Fibroblast of lung (primary cell): Measurements from ENCODE around the gene CLNS1A. TPM values are rescaled to one million over a fixed set of nuclear protein-coding genes. Genes with fewer than 3 reads are reported as not detected.

Experiments
- DNase-seq, 2 donors: peaks; one replicate each; pipeline versions ENCODE4 v3.0.0 to v3.0.0-alpha.2; 2010; ENCODE audit warnings: low read depth in 2 of 2
- H2AFZ ChIP-seq: 2 replicates; pipeline ENCODE4 v1.5.1; 2012; ENCODE audit warnings: low read length, control low read depth, inconsistent platforms
- H3K27ac ChIP-seq: 2 replicates; pipeline ENCODE4 v1.5.1; 2011; ENCODE audit warnings: low read length, control low read depth; ENCODE audit not compliant: insufficient read depth
- H3K27me3 ChIP-seq: 2 replicates; pipeline ENCODE4 v1.5.1; 2011; ENCODE audit warnings: mild to moderate bottlenecking, low read length; ENCODE audit not compliant: control insufficient read depth, insufficient read depth
- H3K36me3 ChIP-seq: 2 replicates; pipeline ENCODE4 v1.5.1; 2011; ENCODE audit warnings: low read length; ENCODE audit not compliant: control insufficient read depth, insufficient read depth
- H3K4me1 ChIP-seq: 2 replicates; pipeline ENCODE4 v1.5.1; 2011; ENCODE audit warnings: low read length; ENCODE audit not compliant: control insufficient read depth, insufficient read depth; ENCODE audit errors: extremely low read depth
- H3K4me2 ChIP-seq: 2 replicates; pipeline ENCODE4 v1.5.1; 2011; ENCODE audit warnings: low read length, control low read depth; ENCODE audit not compliant: insufficient read depth; ENCODE audit errors: extremely low read depth
- H3K4me3 ChIP-seq, 4 experiments: fragments of 200-600 bp in 1 of 4; sonication (generic) in 1 of 4; replicated peaks in 1 of 4; 2 replicates each; pipeline ENCODE4 v1.5.1; 2011 to 2016; ENCODE audit warnings: low read length in 4 of 4, low read depth in 3 of 4, mild to moderate bottlenecking in 3 of 4, control low read depth in 2 of 4, inconsistent platforms in 1 of 4, mixed read lengths in 1 of 4; ENCODE audit not compliant: insufficient read depth in 1 of 4; ENCODE audit errors: control extremely low read depth in 1 of 4
- H3K79me2 ChIP-seq: 2 replicates; pipeline ENCODE4 v1.5.1; 2012; ENCODE audit warnings: mild to moderate bottlenecking, low read length, inconsistent platforms; ENCODE audit not compliant: control insufficient read depth, insufficient read depth
- H3K9ac ChIP-seq: 2 replicates; pipeline ENCODE4 v1.5.1; 2011; ENCODE audit warnings: mild to moderate bottlenecking, low read length, control low read depth; ENCODE audit not compliant: insufficient read depth
- H3K9me3 ChIP-seq: 2 replicates; pipeline ENCODE4 v1.5.1; 2012; ENCODE audit warnings: low read depth, low read length; ENCODE audit not compliant: control insufficient read depth, insufficient read depth
- H4K20me1 ChIP-seq: 2 replicates; pipeline ENCODE4 v1.5.1; 2011; ENCODE audit warnings: low read length; ENCODE audit not compliant: control insufficient read depth, insufficient read depth; ENCODE audit errors: extremely low read depth
- EZH2 ChIP-seq: IDR thresholded peaks from 2 replicates; pipeline ENCODE4 v1.5.1; 2012; ENCODE audit warnings: low read length, control low read depth, mild to moderate bottlenecking; ENCODE audit errors: missing control alignments
- polyA plus RNA-seq, 2 donors: library from polyadenylated mRNA; depleted of rRNA in 1 of 2; stranded (reverse) in 1 of 2; unstranded in 1 of 2; fragments of >200 nt; gene quantifications; 2 replicates each; pipeline ENCODE4 v1.2.1, GENCODE V29; 2011 to 2012; ENCODE audit warnings: missing spikeins in 1 of 2
- total RNA-seq: library from RNA; depleted of rRNA; stranded (reverse); fragments of >200 nt; gene quantifications from 2 replicates; pipeline ENCODE4 v1.2.1, GENCODE V29; 2014
- TF ChIP-seq, protein P1 (sequence below), 2 donors: IDR thresholded peaks in 1 of 2; conservative IDR thresholded peaks in 1 of 2; 1 replicate in 1 of 2; 2 replicates in 1 of 2; pipeline ENCODE4 v1.5.1; 2011 to 2012; ENCODE audit warnings: low read length in 2 of 2, control low read depth in 1 of 2, inconsistent platforms in 1 of 2, low read depth in 1 of 2, mild to moderate bottlenecking in 1 of 2

CLNS1A gene
- total and polyA plus RNA-seq, 2 donors (not counting 1 experiment from before 2014, with no cell fraction given), result 130 to 144 TPM

DNA sequence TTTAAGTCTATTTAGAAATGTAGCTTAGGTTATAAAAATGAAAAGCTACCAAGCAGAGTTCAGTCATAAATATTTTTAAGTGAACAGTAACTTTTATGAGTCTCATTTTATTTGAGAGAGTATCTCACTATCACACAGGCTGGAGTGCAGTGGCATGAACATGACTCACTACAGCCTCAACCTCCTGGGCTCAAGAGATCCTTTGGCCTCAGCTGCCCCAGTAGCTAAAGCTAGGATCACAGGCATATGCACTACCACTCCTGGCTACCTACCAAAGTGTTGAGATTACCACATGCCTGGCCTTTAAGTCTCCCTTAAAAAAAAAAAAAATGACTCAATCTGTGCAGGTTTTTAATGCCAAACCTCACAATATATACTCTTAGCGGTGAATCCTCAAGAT is 34.7 kb upstream of the CLNS1A start:
- Histone ChIP-seq H3K4me1 (no peaks in the 10 kb centered on the region), H3K27ac (no peak overlapping the region), H3K36me3 (peaks cover 10% of the 10 kb centered on the region)

DNA sequence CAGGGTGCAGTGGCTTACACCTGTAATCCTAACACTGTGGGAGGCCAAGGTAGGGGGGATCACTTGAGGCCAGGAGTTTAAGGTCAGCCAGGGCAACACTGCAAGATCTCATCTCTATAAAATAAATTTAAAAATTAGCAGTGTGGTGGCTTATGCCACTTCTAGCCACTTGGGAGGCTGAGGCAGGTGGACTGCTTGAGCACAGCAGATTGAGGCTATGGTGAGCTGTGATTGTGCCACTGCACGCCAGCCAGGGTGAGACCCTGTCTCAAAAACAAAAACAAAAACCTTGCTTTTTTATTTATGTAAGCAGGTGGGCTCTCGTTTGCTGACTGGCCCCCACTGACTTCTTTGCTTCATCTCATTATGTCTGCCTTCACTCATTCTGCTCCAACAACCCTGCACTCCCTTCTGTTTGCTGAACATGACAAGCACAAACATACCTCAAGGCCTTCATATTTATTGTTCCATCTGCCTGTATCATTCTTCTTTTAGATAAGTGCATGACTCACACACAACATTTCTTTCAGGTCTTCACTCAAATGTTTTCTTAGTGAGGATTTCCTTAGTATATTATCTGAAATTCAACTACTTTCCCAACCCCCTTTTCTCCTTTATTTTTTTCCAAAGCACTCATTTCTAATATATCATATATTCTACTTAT is 32.4 kb upstream of the CLNS1A start:
- peak in 1 of 2 donors; percentile 68 for DNase-seq
- Histone ChIP-seq H3K4me1 (no peaks in the 10 kb centered on the region), H3K27ac (no peak overlapping the region), H3K9me3 (no peaks in the 10 kb centered on the region), H3K4me3 (no peak overlapping the region), H3K79me2 (no peaks in the 10 kb centered on the region), H4K20me1 (no peaks in the 10 kb centered on the region), H2AFZ (no peak overlapping the region), H3K9ac (no peak overlapping the region), H3K27me3 (no peaks in the 10 kb centered on the region), H3K4me2 (no peak overlapping the region), H3K36me3 (peaks cover 10% of the 10 kb centered on the region)
- TF ChIP-seq EZH2, result no peak
- TF ChIP-seq, protein P1, sequence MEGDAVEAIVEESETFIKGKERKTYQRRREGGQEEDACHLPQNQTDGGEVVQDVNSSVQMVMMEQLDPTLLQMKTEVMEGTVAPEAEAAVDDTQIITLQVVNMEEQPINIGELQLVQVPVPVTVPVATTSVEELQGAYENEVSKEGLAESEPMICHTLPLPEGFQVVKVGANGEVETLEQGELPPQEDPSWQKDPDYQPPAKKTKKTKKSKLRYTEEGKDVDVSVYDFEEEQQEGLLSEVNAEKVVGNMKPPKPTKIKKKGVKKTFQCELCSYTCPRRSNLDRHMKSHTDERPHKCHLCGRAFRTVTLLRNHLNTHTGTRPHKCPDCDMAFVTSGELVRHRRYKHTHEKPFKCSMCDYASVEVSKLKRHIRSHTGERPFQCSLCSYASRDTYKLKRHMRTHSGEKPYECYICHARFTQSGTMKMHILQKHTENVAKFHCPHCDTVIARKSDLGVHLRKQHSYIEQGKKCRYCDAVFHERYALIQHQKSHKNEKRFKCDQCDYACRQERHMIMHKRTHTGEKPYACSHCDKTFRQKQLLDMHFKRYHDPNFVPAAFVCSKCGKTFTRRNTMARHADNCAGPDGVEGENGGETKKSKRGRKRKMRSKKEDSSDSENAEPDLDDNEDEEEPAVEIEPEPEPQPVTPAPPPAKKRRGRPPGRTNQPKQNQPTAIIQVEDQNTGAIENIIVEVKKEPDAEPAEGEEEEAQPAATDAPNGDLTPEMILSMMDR (conservative IDR thresholded peaks at IDR 0.05 in 1 of 2, IDR thresholded peaks at IDR 0.05 in 1 of 2; ENCODE audit: low read depth in 1 of 2, low read length in 2 of 2), result no peak

More for the DNA sequence above, 34.7 kb upstream of the CLNS1A start:
- Histone ChIP-seq H3K4me3 (no peak overlapping the region), H4K20me1 (no peaks in the 10 kb centered on the region), H3K9me3 (no peaks in the 10 kb centered on the region), H3K4me2 (no peak overlapping the region), H3K79me2 (no peaks in the 10 kb centered on the region), H3K9ac (no peak overlapping the region), H2AFZ (no peak overlapping the region), H3K27me3 (no peaks in the 10 kb centered on the region)
- TF ChIP-seq, protein P1 (conservative IDR thresholded peaks at IDR 0.05 in 1 of 2, IDR thresholded peaks at IDR 0.05 in 1 of 2; ENCODE audit: low read depth in 1 of 2, low read length in 2 of 2), result no peak
- no peak for TF ChIP-seq EZH2
- DNase-seq, result peak; percentile 91 to 95

DNA sequence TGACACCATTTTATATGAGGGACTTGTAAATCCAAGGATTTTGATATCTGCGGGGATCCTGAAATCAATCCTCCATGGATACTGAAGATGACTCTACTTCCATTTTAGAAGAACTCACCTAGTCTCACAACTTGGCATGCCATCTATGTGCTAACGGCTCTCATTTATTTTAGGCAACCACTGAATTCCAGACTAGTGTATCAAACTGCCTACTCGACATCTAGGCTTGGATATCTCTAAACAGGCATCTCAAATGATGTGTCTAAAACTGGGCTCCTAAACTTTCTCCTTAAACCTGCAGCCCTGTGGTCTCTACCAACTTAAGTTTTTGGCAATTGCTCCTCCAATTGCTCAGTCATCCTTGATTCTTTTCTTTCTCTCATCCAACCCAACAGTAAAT is 31.2 kb upstream of the CLNS1A start:
- TF ChIP-seq, protein P1 (conservative IDR thresholded peaks at IDR 0.05 in 1 of 2, IDR thresholded peaks at IDR 0.05 in 1 of 2; ENCODE audit: low read depth in 1 of 2, low read length in 2 of 2), result no peak
- TF ChIP-seq EZH2, result no peak
- Histone ChIP-seq H3K27ac (no peak overlapping the region), H3K4me2 (no peak overlapping the region)

More for the DNA sequence above, 31.2 kb upstream of the CLNS1A start:
- Histone ChIP-seq H3K27me3 (no peaks in the 10 kb centered on the region), H2AFZ (no peak overlapping the region), H3K4me3 (no peak overlapping the region), H4K20me1 (no peaks in the 10 kb centered on the region), H3K4me1 (no peaks in the 10 kb centered on the region), H3K9me3 (no peaks in the 10 kb centered on the region), H3K79me2 (no peaks in the 10 kb centered on the region), H3K36me3 (peaks cover 8% of the 10 kb centered on the region), H3K9ac (no peak overlapping the region)
- peak in 1 of 2 donors; percentile 68 for DNase-seq
